GM19397 (cell line): ENCODE measurements around the gene TTC28.
"Not testable (repeated sequence)": the region's sequence is repeated elsewhere in the genome, so short reads cannot be mapped to it uniquely, and the experiment has no call there.

Experiments
- ATAC-seq: cut with Tn5 transposase; IDR thresholded peaks from one replicate; pipeline ENCODE4 v1.9.1; 2021; ENCODE audit warnings: mild to moderate bottlenecking, moderate library complexity; ENCODE audit not compliant: unreplicated experiment

Gene TTC28

GRCh38 chr22:28171115-28171514 lies 508.5 kb downstream of the TTC28 start:
- no peak for ATAC-seq

GRCh38 chr22:28169314-28169713 lies 510.3 kb downstream of the TTC28 start:
- ATAC-seq, result not testable (repeated sequence)

- ATAC-seq, result no peak
Measured at GRCh38 chr22:28155808-28156207, 523.8 kb downstream of the TTC28 start.

- ATAC-seq, result no peak
Measured at GRCh38 chr22:28154861-28155260, 524.8 kb downstream of the TTC28 start.

- ATAC-seq, result no peak
Measured at GRCh38 chr22:28151151-28151816, 528.4 kb downstream of the TTC28 start.

GRCh38 chr22:28148816-28149465 lies 530.7 kb downstream of the TTC28 start:
- ATAC-seq, result no peak

- ATAC-seq, result no peak
Measured at GRCh38 chr22:28147401-28147800, 532.2 kb downstream of the TTC28 start.

GRCh38 chr22:28146401-28147314 lies 533.0 kb downstream of the TTC28 start:
- no peak for ATAC-seq

GRCh38 chr22:28143961-28144745 lies 535.5 kb downstream of the TTC28 start:
- ATAC-seq, result no peak

- no peak for ATAC-seq
Measured at GRCh38 chr22:28143241-28143865, 536.3 kb downstream of the TTC28 start.

GRCh38 chr22:28142361-28142961 lies 537.2 kb downstream of the TTC28 start:
- no peak for ATAC-seq

GRCh38 chr22:28141614-28142013 lies 538.0 kb downstream of the TTC28 start:
- ATAC-seq, result no peak

- ATAC-seq, result no peak
Measured at GRCh38 chr22:28139961-28140360, 539.7 kb downstream of the TTC28 start.

- ATAC-seq, result no peak
Measured at GRCh38 chr22:28139516-28139915, 540.1 kb downstream of the TTC28 start.

- no peak for ATAC-seq
Measured at GRCh38 chr22:28137036-28137435, 542.6 kb downstream of the TTC28 start.

- no peak for ATAC-seq
Measured at GRCh38 chr22:28132466-28132865, 547.2 kb downstream of the TTC28 start.

GRCh38 chr22:28129319-28129962 lies 550.2 kb downstream of the TTC28 start:
- ATAC-seq, result no peak

- no peak for ATAC-seq
Measured at GRCh38 chr22:28128827-28129226, 550.8 kb downstream of the TTC28 start.

GRCh38 chr22:28125799-28126198 lies 553.8 kb downstream of the TTC28 start:
- ATAC-seq, result no peak
